Activated T-cell treated with anti-CD3 and anti-CD28 coated beads, Interleukin-2, amount 50 U/mL, for 4 hours (primary cell): ENCODE data around the gene TPBGL. TPM values are rescaled to one million over a fixed set of nuclear protein-coding genes. Genes with fewer than 3 reads are reported as not detected.

Experiments used
- ATAC-seq, 2 donors: fragments of 200-7000 bp; cut with Tn5 transposase; one replicate each; pipeline ENCODE4 v1.10.0; 2021
- DNase-seq: peaks from one replicate; pipeline ENCODE4 v3.0.0-alpha.2; 2020
- H3K27me3 Mint-ChIP-seq: one replicate; pipeline ENCODE4 v1.8.0; 2021; ENCODE audit warnings: low read depth, mixed read lengths
- H3K36me3 Mint-ChIP-seq: one replicate; pipeline ENCODE4 v1.8.0; 2022; ENCODE audit warnings: mixed read lengths; ENCODE audit not compliant: insufficient read depth
- H3K4me1 Mint-ChIP-seq: one replicate; pipeline ENCODE4 v1.8.0; 2021; ENCODE audit warnings: low read depth, mixed read lengths
- H3K4me3 Mint-ChIP-seq: one replicate; pipeline ENCODE4 v1.8.0; 2021; ENCODE audit warnings: mild to moderate bottlenecking, moderate library complexity, mixed read lengths
- H3K9me3 Mint-ChIP-seq: one replicate; pipeline ENCODE4 v1.8.0; 2021; ENCODE audit warnings: mixed read lengths
- total RNA-seq, 3 donors: library from RNA; stranded (reverse); gene quantifications; one replicate each; pipeline ENCODE4 v1.2.1, GENCODE V29; 2021

The TPBGL gene, protein sequence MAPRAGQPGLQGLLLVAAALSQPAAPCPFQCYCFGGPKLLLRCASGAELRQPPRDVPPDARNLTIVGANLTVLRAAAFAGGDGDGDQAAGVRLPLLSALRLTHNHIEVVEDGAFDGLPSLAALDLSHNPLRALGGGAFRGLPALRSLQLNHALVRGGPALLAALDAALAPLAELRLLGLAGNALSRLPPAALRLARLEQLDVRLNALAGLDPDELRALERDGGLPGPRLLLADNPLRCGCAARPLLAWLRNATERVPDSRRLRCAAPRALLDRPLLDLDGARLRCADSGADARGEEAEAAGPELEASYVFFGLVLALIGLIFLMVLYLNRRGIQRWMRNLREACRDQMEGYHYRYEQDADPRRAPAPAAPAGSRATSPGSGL
- under 1 TPM; 0.22 to 0.47 (median 0.40) TPM for total RNA-seq

DNA sequence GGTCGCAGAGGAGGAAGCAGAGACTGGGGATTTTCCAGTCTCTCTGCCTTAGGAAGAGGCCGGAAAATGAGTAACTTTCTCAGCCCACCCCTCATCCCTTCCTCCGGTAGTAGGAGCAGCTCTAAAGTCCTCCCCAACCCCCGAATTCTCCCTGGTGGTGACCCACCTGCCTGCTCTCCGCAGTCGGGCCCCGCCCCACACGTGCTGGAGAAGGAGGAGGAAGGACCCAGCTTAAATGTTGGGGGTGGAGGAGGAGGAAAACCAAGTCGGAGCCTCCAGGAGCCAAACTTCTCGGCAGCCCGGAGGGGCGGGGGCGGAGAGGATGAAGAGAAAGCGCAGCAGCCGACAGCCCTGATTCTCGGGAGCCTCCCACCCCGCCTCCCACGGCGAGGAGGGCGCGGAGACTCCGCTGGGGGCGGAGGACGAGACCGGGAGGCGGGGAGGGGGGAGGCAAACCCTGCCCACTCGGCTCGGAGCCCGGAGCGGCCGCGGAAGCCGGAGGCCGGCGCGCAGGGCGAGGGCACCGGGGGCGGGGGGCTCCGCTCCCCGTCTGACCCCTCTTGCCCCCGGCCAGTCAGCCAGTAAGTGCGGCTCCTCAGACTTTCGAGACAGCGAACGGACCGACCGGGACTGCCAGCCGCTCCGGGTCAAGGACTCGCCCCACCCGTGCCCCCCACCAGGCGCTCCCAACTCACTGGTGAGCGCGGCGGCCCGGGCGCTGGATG lies at the start of gene TPBGL:
Gene TPBGL (plus strand): TSS at position 464 of the 725 bp plus-strand sequence. CDS start 276 bp downstream, outside the sequence.
- DNase-seq: peak; percentile 35
- no peak for ATAC-seq

DNA sequence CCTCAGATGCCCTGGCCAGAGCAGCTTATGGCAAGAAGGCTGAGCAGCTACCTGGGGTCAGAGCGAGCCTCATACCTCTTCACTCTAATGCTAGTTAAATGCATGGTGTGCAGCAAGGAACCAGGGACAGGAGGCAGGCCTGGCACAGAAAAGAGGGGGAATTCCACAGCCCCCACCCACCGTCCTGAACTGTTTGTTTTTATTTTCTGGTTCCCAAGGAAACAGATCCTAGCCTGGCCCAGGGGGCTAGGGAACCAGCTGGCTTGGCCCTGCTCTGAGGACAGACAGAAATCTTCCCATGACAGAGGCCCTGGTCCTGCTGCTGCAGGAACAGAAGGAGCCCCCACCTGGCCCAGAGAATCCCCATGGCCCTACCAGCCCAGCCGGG lies 49.2 kb upstream of the TPBGL start:
- H3K4me3 Mint-ChIP-seq: no peak overlapping the region
- peaks cover 2% of the 10 kb centered on the region for H3K27me3 Mint-ChIP-seq
- DNase-seq (no peak), ATAC-seq (no peak)
- H3K9me3 Mint-ChIP-seq: no peaks in the 10 kb centered on the region
- H3K4me1 Mint-ChIP-seq: no peaks in the 10 kb centered on the region
- no peaks in the 10 kb centered on the region for H3K36me3 Mint-ChIP-seq

More for the DNA sequence above, at the start of gene TPBGL:
- peak within 1 kb of the TSS; percentile 73 for H3K4me3 Mint-ChIP-seq
- peaks cover 42% of the 10 kb centered on the region for H3K27me3 Mint-ChIP-seq
- H3K9me3 Mint-ChIP-seq: no peaks in the 10 kb centered on the region
- no peaks in the 10 kb centered on the region for H3K36me3 Mint-ChIP-seq
- H3K4me1 Mint-ChIP-seq: peaks cover 8% of the 10 kb centered on the region

DNA sequence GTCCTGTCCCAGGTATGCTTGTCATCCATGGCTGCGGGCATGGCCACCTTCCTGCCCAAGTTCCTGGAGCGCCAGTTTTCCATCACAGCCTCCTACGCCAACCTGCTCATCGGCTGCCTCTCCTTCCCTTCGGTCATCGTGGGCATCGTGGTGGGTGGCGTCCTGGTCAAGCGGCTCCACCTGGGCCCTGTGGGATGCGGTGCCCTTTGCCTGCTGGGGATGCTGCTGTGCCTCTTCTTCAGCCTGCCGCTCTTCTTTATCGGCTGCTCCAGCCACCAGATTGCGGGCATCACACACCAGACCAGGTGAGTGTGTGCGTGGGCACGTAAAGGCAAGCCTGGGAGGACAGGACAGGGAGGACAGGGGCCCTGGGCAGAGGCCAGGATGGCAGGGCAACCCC lies 47.3 kb upstream of the TPBGL start:
- H3K27me3 Mint-ChIP-seq: peaks cover 4% of the 10 kb centered on the region
- H3K4me1 Mint-ChIP-seq: no peaks in the 10 kb centered on the region
- no peak for ATAC-seq
- no peaks in the 10 kb centered on the region for H3K9me3 Mint-ChIP-seq
- no peak overlapping the region for H3K4me3 Mint-ChIP-seq
- no peak for DNase-seq
- no peaks in the 10 kb centered on the region for H3K36me3 Mint-ChIP-seq

DNA sequence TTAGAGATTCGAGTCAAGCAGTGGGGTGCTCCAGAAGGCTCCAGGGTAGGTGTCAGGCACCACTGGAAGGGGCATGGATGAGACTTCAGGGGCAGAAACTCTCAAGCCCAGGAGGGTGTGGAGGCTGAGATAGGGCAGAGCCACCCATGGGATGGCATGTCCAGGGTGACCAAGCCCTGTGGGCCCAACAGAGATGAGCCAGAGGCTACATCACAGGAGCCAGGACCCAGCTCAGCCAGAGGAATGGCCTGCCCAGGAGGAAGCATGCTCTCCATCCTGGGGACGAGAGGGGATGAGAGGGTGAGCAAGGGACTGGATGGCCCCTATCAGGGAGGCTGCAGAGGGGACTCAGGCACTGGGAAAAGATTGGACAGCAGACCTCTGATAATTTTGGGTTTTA lies 46.9 kb upstream of the TPBGL start:
- no peaks in the 10 kb centered on the region for H3K4me1 Mint-ChIP-seq
- no peaks in the 10 kb centered on the region for H3K36me3 Mint-ChIP-seq
- no peak for DNase-seq
- H3K27me3 Mint-ChIP-seq: peaks cover 4% of the 10 kb centered on the region
- no peak for ATAC-seq
- H3K4me3 Mint-ChIP-seq: no peak overlapping the region
- H3K9me3 Mint-ChIP-seq: no peaks in the 10 kb centered on the region

DNA sequence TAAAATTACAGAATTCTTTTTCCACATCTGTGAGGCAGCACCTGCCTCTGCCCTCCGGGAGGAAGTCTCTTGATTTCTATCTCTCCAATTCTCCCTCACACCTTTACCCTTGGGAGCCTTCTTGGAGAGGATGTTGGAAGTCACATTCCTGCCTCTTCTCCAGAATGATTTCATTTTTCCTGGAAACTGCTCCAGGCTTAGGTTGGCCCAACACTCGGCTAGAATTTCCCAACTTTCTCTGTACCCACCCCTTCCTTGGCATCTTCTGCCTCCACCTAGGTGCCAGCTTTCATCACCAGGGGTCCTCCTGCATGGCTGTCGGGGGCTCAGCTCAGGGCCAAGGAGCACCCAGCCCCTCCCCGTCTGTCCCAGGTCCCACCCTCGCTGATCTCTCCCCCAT lies 46.4 kb upstream of the TPBGL start:
- ATAC-seq: no peak

DNA sequence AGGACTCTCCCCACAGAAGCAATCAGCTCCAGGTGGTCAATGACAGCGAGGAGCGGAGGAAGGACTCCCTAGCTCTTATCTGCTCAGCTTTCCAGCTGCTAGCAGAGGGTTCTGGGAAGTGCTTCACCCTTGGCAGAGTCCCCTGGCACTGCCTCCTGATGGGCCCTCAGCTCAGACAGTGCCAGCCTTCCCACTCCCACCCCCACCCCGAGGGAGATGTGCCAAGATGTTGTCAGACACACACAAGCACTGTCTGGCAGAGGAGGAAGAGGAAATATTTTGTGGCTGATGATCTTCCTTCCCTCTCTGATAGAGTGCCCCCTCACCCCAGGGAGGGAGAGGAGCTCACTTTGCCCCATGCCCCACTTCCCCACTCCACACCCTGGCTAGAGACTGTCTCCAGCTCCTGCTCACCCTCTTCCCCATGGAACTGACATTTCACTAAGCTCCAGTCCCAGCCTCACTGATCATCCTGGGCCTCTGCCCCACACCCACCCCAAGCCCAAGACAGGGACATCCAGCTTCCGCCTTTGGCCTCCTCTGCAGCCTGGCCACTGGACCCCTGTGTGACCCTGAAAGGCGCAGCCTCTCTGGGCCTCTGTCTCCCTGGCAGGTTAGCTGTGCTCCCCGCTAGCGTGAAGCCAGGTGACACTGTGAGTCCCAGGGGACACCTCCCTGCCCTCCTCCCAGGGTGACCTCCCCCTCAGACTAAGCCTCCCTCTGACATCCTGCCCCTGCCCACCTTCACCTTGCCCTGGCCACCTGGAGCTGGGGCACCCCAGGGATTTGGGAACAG lies 45.2 kb upstream of the TPBGL start:
- ATAC-seq: no peak
- no peak overlapping the region for H3K4me3 Mint-ChIP-seq

More for the DNA sequence above, 46.4 kb upstream of the TPBGL start:
- peaks cover 4% of the 10 kb centered on the region for H3K27me3 Mint-ChIP-seq
- DNase-seq: no peak
- no peaks in the 10 kb centered on the region for H3K4me1 Mint-ChIP-seq
- no peak overlapping the region for H3K4me3 Mint-ChIP-seq
- H3K36me3 Mint-ChIP-seq: no peaks in the 10 kb centered on the region
- no peaks in the 10 kb centered on the region for H3K9me3 Mint-ChIP-seq

DNA sequence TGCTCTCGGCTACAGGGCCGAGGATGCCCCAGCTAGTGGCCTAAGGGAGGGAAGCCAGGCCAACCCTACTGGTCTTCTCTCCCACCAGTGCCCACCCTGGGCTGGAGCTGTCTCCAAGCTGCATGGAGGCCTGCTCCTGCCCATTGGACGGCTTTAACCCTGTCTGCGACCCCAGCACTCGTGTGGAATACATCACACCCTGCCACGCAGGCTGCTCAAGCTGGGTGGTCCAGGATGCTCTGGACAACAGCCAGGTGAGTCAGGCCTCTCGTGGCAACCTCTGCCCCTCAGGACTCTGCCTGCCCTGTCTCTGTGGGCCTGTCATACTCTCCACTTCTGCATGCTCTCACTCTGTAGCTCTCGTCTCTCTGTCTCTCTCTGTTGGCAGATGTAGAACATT lies 44.1 kb upstream of the TPBGL start:
- ATAC-seq (no peak), DNase-seq (no peak)
- Mint-ChIP-seq H3K9me3 (no peaks in the 10 kb centered on the region), H3K36me3 (no peaks in the 10 kb centered on the region), H3K4me3 (no peak overlapping the region), H3K4me1 (no peaks in the 10 kb centered on the region), H3K27me3 (peaks cover 4% of the 10 kb centered on the region)

More for the DNA sequence above, 45.2 kb upstream of the TPBGL start:
- DNase-seq: no peak
- Mint-ChIP-seq H3K4me1 (no peaks in the 10 kb centered on the region), H3K36me3 (no peaks in the 10 kb centered on the region), H3K9me3 (no peaks in the 10 kb centered on the region), H3K27me3 (peaks cover 4% of the 10 kb centered on the region)

DNA sequence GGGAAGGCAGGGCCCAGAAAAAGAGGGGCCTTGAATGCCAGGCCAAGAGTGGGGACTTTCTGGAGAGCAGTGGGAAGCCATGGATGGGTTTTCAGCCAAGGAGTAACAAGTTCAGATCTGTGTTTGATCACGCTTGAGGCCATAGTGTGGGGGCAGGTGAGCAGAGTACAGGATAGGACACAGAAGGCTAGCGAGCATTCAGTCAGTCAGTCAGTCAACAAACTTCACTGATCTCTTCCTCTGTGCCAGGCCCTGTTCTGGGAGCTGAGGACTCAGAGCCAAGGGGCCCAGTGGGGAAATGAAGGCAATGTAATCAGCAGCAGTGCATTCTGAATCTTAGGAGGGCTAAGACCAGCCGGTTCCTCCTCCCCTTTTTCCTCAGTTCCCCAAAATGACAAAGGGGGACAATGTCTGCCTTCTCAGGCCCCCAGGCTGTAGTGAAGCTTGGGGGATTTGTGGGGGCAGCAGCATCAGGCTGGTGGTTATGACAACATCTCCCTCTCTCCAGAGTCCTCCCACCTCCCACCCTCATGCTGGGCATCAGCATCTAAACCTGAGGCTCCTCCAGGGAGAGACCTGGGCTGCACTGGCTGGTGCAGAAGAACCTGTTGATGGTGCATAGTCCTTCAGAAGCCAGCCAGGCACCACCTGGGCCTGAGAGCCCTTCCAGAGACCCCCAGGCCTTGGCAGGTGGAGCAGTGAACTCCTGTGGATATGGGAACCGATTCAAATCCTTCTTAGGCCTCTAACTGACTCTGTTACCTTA lies 42.9 kb upstream of the TPBGL start:
- no peak for ATAC-seq
- Mint-ChIP-seq H3K9me3 (no peaks in the 10 kb centered on the region), H3K4me1 (no peaks in the 10 kb centered on the region), H3K27me3 (peaks cover 4% of the 10 kb centered on the region), H3K36me3 (no peaks in the 10 kb centered on the region), H3K4me3 (no peak overlapping the region)
- DNase-seq: no peak

DNA sequence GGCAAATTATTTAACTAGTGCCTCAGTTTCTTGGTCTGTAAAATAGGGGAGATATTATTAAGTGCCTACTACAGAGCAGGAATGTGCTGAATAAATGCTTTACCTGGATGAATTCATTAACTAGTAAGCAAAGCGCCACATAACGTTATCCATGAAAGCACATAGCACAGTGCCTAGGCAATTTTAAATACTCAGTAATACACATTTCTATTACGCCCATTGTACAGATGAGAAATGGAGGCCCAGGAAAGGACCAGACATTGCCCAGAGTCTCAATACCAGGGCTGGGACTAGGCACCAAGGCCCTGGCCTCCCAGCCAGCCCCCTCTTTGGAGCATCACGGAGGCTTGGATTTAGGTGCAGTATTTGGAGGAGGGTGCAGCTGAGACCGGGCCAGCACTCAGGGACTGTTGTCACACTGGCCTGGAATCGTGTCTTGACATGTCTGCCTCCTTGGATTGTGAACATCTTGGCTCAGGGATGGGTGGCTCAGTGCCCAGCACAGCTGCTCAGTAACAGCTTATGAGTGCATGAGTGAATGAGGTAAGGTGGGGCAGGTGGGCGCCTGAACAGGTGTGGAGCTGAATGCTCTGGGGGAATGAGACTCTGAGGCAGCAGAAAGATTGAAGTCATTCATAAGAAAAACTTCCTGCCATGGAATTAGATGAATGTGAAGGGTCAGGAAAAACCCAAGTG lies 42.1 kb upstream of the TPBGL start:
- no peak overlapping the region for H3K4me3 Mint-ChIP-seq
- peaks cover 4% of the 10 kb centered on the region for H3K27me3 Mint-ChIP-seq

DNA sequence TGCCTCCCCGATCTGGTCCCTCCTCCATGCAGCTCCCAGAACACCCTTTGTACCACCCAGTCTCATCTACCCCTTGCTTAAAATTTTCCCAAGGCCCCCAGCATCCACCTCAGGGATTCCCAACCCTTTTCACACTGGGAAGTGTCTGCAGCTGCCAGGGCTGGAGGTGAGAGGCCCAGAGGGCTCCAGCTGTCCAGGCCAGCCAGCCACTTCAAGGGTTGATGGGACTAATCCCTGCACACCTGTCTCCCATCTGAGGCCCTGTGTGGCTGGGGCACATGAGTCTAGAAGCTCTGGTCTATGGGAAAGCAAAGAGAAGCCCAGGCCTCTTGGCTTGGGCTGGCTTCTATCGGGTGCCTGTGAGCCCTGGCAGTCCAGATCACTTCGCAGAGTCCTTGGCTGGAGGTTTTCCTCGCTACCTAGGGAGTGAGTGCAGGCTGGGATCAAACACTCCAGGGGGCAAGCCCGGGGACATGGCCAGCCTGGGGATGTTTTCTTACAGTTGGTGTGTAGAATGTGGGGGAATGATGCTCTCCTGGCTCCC lies 41.1 kb upstream of the TPBGL start:
- Mint-ChIP-seq H3K36me3 (no peaks in the 10 kb centered on the region), H3K9me3 (no peaks in the 10 kb centered on the region), H3K4me1 (no peaks in the 10 kb centered on the region), H3K4me3 (no peak overlapping the region), H3K27me3 (peaks cover 4% of the 10 kb centered on the region)
- DNase-seq: no peak
- no peak for ATAC-seq

More for the DNA sequence above, 42.1 kb upstream of the TPBGL start:
- no peak for DNase-seq
- no peak for ATAC-seq
- no peaks in the 10 kb centered on the region for H3K9me3 Mint-ChIP-seq
- no peaks in the 10 kb centered on the region for H3K36me3 Mint-ChIP-seq
- H3K4me1 Mint-ChIP-seq: no peaks in the 10 kb centered on the region

DNA sequence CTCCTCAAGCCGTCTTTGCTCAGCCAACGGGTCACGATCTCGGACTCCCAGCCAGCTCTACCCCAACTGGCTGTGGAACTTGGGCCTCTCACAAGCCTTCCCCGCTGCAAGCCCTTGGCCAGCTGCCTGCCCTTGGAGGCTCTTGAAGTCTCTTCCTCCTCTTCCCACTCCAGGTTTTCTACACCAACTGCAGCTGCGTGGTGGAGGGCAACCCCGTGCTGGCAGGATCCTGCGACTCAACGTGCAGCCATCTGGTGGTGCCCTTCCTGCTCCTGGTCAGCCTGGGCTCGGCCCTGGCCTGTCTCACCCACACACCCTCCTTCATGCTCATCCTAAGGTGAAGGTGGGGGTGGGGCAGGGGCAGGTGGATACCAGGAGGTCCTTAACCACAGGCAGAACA lies 40.5 kb upstream of the TPBGL start:
- DNase-seq: no peak
- Mint-ChIP-seq H3K9me3 (no peaks in the 10 kb centered on the region), H3K27me3 (peaks cover 4% of the 10 kb centered on the region), H3K4me1 (no peaks in the 10 kb centered on the region), H3K36me3 (no peaks in the 10 kb centered on the region), H3K4me3 (no peak overlapping the region)
- ATAC-seq: no peak

DNA sequence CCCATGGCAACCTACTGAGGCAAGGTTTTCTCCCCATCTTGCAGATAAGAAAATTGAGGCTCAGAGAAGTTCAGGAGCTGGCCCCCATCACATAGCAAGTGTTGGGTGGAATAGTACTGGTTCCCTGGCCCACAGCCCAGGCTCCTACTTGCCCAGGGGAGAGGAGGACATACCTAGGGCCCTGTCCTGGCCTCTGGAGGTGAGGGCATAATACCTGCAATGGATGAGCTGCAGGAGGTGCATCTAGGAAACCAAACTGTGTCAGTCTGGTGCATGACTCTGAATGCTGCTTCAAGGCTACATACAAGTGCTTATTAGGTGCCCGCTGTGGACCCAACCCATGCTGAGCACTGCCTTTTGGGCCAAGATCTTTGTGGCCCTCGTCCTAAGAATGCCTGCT lies 40.0 kb upstream of the TPBGL start:
- DNase-seq (no peak), ATAC-seq (no peak)
- H3K27me3 Mint-ChIP-seq: peaks cover 4% of the 10 kb centered on the region
- H3K9me3 Mint-ChIP-seq: no peaks in the 10 kb centered on the region
- H3K4me1 Mint-ChIP-seq: no peaks in the 10 kb centered on the region
- H3K36me3 Mint-ChIP-seq: no peaks in the 10 kb centered on the region
- no peak overlapping the region for H3K4me3 Mint-ChIP-seq

DNA sequence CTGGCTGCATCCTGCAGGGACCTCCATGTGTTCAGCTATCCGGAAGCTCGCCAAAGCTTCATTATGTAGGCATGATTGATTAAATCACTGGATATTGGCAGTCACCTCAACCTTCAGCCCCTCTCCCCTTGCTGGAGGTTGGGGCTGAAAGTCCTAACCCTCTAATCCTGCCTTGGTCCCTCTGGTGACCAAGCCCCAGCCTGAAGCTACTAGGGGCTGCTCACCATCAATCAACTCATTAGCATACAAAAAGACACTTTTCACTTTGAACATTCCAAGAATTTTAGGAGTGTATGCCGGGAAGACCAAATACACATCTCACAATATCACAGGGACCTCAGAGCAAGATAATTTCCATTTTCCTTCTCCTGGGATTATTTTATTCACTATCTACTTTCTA lies 38.8 kb upstream of the TPBGL start:
- Mint-ChIP-seq H3K27me3 (no peaks in the 10 kb centered on the region), H3K4me1 (no peaks in the 10 kb centered on the region), H3K9me3 (no peaks in the 10 kb centered on the region)

More for the DNA sequence above, 38.8 kb upstream of the TPBGL start:
- DNase-seq (no peak), ATAC-seq (no peak)
- H3K36me3 Mint-ChIP-seq: no peaks in the 10 kb centered on the region
- no peak overlapping the region for H3K4me3 Mint-ChIP-seq
